ENCODE measurements around the gene ARID3B.

ARID3B gene

DNA sequence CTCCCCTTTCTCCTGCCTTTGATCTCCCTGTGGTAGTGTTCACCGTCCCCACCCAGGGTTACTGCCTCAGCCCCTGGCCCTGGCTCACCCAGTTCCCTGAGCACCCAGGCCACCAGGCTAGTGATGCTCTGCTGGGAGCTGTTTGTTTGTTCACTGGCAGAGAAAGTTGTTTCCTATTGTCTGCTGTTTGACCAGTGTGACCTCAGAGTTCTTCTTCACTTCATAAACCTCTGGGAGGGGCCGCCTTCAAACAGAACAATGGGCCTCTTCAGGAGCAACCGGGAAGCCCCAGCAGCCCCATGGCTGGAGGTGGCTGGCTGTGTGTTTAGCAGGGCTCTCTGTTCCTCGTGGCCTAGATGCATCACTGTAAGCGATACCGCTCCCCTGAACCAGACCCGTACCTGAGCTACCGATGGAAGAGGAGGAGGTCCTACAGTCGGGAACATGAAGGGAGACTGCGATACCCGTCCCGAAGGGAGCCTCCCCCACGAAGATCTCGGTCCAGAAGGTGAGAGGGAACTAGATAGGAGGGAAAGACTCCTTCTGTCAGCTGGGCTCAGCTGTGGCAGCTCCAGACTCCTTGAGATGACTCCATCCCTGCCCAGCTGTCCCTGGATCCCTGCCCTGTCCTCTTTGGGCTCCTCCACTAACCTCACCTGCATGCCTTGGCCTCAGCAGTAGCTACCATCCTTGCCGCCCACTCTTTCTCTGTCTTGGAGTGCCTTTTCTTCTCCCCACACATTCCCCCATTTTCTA lies 78.0 kb downstream of the ARID3B start:
- Histone ChIP-seq H3K9ac (ENCODE audit: low read depth, low read length) (no peak overlapping the region), H3K4me3 (ENCODE audit: low read depth, low read length) (no peak overlapping the region), H3K36me3 (ENCODE audit: control insufficient read depth, insufficient read depth, low read length) (peaks cover 43% of the 10 kb centered on the region), H3K4me1 (ENCODE audit: control insufficient read depth, insufficient read depth, low read length) (peaks cover 4% of the 10 kb centered on the region), H3K27me3 (ENCODE audit: control insufficient read depth, insufficient read depth, low read length) (no peaks in the 10 kb centered on the region), H3K9me3 (ENCODE audit: control insufficient read depth, insufficient read depth, low read length) (no peaks in the 10 kb centered on the region)

DNA sequence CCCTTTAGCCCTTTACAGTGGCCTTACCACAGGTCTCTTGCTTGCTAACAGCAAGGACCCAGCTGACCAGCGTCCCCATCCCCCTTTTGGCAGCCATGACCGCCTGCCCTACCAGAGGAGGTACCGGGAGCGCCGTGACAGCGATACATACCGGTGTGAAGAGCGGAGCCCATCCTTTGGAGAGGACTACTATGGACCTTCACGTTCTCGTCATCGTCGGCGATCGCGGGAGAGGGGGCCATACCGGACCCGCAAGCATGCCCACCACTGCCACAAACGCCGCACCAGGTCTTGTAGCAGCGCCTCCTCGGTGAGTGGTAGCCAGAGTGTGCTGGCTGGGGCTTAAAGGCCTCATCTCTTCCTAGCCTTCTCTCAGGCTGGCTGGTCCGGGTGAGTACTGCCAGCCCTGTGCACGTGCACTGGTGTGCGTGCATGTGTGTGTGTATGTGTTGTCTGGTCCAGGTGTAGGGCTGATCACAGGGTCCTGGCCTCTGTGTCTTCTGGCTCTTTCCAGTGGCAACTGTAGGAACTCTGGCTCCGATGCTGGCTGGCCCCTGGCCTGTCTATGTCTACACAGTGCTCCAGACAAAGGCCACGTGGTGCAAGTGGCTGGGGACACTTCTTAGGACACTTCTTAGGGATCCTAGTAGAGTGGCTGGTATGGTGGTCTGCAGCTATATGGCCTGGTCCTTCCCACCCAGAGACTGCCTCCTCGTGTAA lies 79.1 kb downstream of the ARID3B start:
- H3K4me3 ChIP-seq (ENCODE audit: low read depth, low read length): no peak overlapping the region
- H3K9ac ChIP-seq (ENCODE audit: low read depth, low read length): no peak overlapping the region
- peaks cover 4% of the 10 kb centered on the region for H3K4me1 ChIP-seq (ENCODE audit: control insufficient read depth, insufficient read depth, low read length)
- H3K36me3 ChIP-seq (ENCODE audit: control insufficient read depth, insufficient read depth, low read length): peaks cover 53% of the 10 kb centered on the region
- H3K27me3 ChIP-seq (ENCODE audit: control insufficient read depth, insufficient read depth, low read length): no peaks in the 10 kb centered on the region
- no peaks in the 10 kb centered on the region for H3K9me3 ChIP-seq (ENCODE audit: control insufficient read depth, insufficient read depth, low read length)

DNA sequence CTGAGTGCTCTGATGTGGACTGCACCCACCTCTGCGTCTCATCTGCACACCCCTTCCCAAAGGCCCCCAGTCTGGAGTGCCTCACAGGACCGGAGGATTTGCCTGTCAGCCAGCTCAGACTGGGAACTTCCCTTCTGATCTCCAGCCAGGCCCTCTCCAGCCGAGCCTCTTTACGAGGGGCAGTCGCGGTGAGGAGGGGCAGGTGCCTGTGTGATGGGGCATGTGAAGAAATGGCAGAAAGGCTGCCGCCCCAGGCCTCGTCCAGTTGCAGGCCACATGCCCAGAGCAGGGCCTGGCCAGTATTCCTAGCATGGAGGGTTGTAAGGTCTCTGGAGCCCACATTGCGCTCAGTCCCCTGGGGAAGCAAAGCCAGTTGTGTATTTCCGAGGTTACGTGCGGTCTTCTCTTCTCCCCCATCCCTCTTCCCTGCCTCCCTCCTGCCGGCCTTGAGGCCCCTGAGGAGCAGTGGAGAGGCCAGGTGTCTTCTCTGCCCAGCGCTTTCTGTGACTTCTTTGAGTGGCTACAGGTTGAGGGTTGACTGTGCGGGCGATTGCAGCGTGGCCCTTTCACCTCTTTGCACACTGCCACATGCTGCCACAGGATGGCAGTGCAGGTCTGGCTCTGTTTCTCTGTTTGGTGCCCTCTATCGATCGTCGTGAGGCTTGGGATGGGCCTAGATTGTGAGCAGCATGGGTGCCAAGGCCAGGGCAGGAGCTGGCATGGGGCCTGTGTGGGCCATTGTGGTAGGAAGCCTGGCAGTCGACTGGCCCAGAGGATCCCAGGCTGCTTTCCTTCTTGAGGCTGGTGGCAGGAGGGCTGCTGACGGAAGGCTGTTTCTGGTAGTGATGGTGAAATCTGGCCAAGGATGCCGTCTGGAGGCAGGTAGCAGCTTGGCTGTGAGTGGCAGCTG lies 79.9 kb downstream of the ARID3B start:
- Histone ChIP-seq H3K9me3 (ENCODE audit: control insufficient read depth, insufficient read depth, low read length) (no peaks in the 10 kb centered on the region), H3K36me3 (ENCODE audit: control insufficient read depth, insufficient read depth, low read length) (peaks cover 61% of the 10 kb centered on the region), H3K4me1 (ENCODE audit: control insufficient read depth, insufficient read depth, low read length) (peaks cover 4% of the 10 kb centered on the region), H3K4me3 (ENCODE audit: low read depth, low read length) (no peak overlapping the region), H3K9ac (ENCODE audit: low read depth, low read length) (no peak overlapping the region), H3K27me3 (ENCODE audit: control insufficient read depth, insufficient read depth, low read length) (no peaks in the 10 kb centered on the region)

- Histone ChIP-seq H3K9ac (ENCODE audit: low read depth, low read length) (no peak overlapping the region), H3K27me3 (ENCODE audit: control insufficient read depth, insufficient read depth, low read length) (no peaks in the 10 kb centered on the region), H3K4me3 (ENCODE audit: low read depth, low read length) (no peak overlapping the region), H3K36me3 (ENCODE audit: control insufficient read depth, insufficient read depth, low read length) (peaks cover 65% of the 10 kb centered on the region), H3K4me1 (ENCODE audit: control insufficient read depth, insufficient read depth, low read length) (peaks cover 4% of the 10 kb centered on the region), H3K9me3 (ENCODE audit: control insufficient read depth, insufficient read depth, low read length) (no peaks in the 10 kb centered on the region)
These were observed 80.5 kb downstream of the ARID3B start for GRCh38 chr15:74621546-74621920.

DNA sequence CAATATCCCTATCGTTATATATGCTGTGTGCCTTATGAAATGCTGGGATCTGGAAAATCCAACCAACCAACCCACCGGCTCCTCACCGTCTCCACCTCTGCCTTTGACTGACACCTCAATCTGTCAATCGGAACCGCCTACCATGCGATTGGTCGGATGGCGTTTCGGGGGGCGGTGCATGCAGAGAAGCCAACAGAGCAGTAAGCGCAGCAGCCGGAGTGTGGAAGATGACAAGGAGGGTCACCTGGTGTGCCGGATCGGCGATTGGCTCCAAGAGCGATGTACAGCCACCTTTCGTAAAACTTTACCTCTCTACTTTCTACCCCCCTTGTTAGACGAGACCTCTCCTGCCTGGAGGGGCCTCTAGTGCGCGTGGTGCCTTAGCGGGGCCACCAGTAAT lies 80.9 kb downstream of the ARID3B start:
- H3K4me1 ChIP-seq (ENCODE audit: control insufficient read depth, insufficient read depth, low read length): peaks cover under 1% of the 10 kb centered on the region
- peaks cover 65% of the 10 kb centered on the region for H3K36me3 ChIP-seq (ENCODE audit: control insufficient read depth, insufficient read depth, low read length)
- no peaks in the 10 kb centered on the region for H3K9me3 ChIP-seq (ENCODE audit: control insufficient read depth, insufficient read depth, low read length)
- no peak overlapping the region for H3K4me3 ChIP-seq (ENCODE audit: low read depth, low read length)
- no peak overlapping the region for H3K9ac ChIP-seq (ENCODE audit: low read depth, low read length)
- H3K27me3 ChIP-seq (ENCODE audit: control insufficient read depth, insufficient read depth, low read length): no peaks in the 10 kb centered on the region

DNA sequence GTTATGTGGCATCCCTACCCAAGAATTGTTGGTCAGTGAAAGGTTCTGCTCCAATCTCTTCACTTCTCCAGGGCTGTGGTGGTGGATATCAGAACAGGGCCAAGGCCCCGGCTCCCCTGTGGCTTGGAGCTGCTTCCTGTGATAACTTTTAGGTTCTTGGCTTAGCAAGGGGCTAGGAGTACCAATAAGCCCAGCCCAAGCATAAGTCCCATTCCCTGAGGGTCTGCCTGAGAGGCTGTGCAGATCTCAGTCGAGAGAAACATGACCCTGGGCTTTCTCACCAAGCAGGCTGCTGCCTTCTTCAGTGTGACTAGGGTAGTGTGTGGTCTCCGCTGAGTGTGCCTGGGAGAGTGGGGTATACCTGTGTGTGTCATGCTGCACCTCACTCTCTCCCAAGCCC lies 81.7 kb downstream of the ARID3B start:
- no peak overlapping the region for H3K4me3 ChIP-seq (ENCODE audit: low read depth, low read length)
- no peaks in the 10 kb centered on the region for H3K27me3 ChIP-seq (ENCODE audit: control insufficient read depth, insufficient read depth, low read length)
- H3K36me3 ChIP-seq (ENCODE audit: control insufficient read depth, insufficient read depth, low read length): peaks cover 73% of the 10 kb centered on the region
- no peaks in the 10 kb centered on the region for H3K4me1 ChIP-seq (ENCODE audit: control insufficient read depth, insufficient read depth, low read length)
- no peaks in the 10 kb centered on the region for H3K9me3 ChIP-seq (ENCODE audit: control insufficient read depth, insufficient read depth, low read length)
- no peak overlapping the region for H3K9ac ChIP-seq (ENCODE audit: low read depth, low read length)

- H3K4me1 ChIP-seq (ENCODE audit: control insufficient read depth, insufficient read depth, low read length): no peaks in the 10 kb centered on the region
- H3K9me3 ChIP-seq (ENCODE audit: control insufficient read depth, insufficient read depth, low read length): no peaks in the 10 kb centered on the region
- H3K36me3 ChIP-seq (ENCODE audit: control insufficient read depth, insufficient read depth, low read length): peaks cover 78% of the 10 kb centered on the region
- no peak overlapping the region for H3K9ac ChIP-seq (ENCODE audit: low read depth, low read length)
- H3K27me3 ChIP-seq (ENCODE audit: control insufficient read depth, insufficient read depth, low read length): no peaks in the 10 kb centered on the region
- H3K4me3 ChIP-seq (ENCODE audit: low read depth, low read length): no peak overlapping the region
These were observed 83.1 kb downstream of the ARID3B start for GRCh38 chr15:74624020-74624602.

DNA sequence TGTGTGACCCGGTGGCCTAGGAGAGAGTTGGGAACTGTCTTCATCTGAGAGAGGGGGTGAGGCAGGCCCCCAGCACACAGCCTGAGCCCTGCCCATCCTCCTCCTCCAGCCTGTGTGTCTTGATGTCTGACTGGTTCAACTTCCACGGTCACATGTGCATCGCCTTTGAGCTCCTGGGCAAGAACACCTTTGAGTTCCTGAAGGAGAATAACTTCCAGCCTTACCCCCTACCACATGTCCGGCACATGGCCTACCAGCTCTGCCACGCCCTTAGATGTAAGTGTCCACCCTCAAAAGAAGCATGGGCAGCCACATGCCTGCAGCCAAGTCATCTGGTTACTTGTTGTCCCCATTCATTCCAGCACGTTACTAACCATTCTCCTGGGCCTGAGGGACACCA lies 84.7 kb downstream of the ARID3B start:
- Histone ChIP-seq H3K9me3 (ENCODE audit: control insufficient read depth, insufficient read depth, low read length) (no peaks in the 10 kb centered on the region), H3K36me3 (ENCODE audit: control insufficient read depth, insufficient read depth, low read length) (peaks cover 76% of the 10 kb centered on the region)

GRCh38 chr15:74626336-74626735 lies 85.3 kb downstream of the ARID3B start:
- Histone ChIP-seq H3K36me3 (ENCODE audit: control insufficient read depth, insufficient read depth, low read length) (peaks cover 79% of the 10 kb centered on the region), H3K4me1 (ENCODE audit: control insufficient read depth, insufficient read depth, low read length) (no peaks in the 10 kb centered on the region), H3K27me3 (ENCODE audit: control insufficient read depth, insufficient read depth, low read length) (no peaks in the 10 kb centered on the region), H3K4me3 (ENCODE audit: low read depth, low read length) (no peak overlapping the region), H3K9ac (ENCODE audit: low read depth, low read length) (no peak overlapping the region), H3K9me3 (ENCODE audit: control insufficient read depth, insufficient read depth, low read length) (no peaks in the 10 kb centered on the region)

More for the DNA sequence above, 84.7 kb downstream of the ARID3B start:
- Histone ChIP-seq H3K27me3 (ENCODE audit: control insufficient read depth, insufficient read depth, low read length) (no peaks in the 10 kb centered on the region), H3K4me1 (ENCODE audit: control insufficient read depth, insufficient read depth, low read length) (no peaks in the 10 kb centered on the region), H3K9ac (ENCODE audit: low read depth, low read length) (no peak overlapping the region), H3K4me3 (ENCODE audit: low read depth, low read length) (no peak overlapping the region)

GRCh38 chr15:74626752-74627692 lies 86.0 kb downstream of the ARID3B start:
- peaks cover 80% of the 10 kb centered on the region for H3K36me3 ChIP-seq (ENCODE audit: control insufficient read depth, insufficient read depth, low read length)
- H3K4me1 ChIP-seq (ENCODE audit: control insufficient read depth, insufficient read depth, low read length): no peaks in the 10 kb centered on the region
- H3K9ac ChIP-seq (ENCODE audit: low read depth, low read length): no peak overlapping the region
- H3K4me3 ChIP-seq (ENCODE audit: low read depth, low read length): no peak overlapping the region
- H3K9me3 ChIP-seq (ENCODE audit: control insufficient read depth, insufficient read depth, low read length): no peaks in the 10 kb centered on the region
- H3K27me3 ChIP-seq (ENCODE audit: control insufficient read depth, insufficient read depth, low read length): no peaks in the 10 kb centered on the region

Measured in iPS-15b (cell line).